HuH-7 (cell line): ENCODE results near the gene LRRC36.

ENCODE experiments used
- DNase-seq: peaks from one replicate; pipeline ENCODE4 v3.0.0; 2011; ENCODE audit warnings: low spot score

The LRRC36 gene, protein sequence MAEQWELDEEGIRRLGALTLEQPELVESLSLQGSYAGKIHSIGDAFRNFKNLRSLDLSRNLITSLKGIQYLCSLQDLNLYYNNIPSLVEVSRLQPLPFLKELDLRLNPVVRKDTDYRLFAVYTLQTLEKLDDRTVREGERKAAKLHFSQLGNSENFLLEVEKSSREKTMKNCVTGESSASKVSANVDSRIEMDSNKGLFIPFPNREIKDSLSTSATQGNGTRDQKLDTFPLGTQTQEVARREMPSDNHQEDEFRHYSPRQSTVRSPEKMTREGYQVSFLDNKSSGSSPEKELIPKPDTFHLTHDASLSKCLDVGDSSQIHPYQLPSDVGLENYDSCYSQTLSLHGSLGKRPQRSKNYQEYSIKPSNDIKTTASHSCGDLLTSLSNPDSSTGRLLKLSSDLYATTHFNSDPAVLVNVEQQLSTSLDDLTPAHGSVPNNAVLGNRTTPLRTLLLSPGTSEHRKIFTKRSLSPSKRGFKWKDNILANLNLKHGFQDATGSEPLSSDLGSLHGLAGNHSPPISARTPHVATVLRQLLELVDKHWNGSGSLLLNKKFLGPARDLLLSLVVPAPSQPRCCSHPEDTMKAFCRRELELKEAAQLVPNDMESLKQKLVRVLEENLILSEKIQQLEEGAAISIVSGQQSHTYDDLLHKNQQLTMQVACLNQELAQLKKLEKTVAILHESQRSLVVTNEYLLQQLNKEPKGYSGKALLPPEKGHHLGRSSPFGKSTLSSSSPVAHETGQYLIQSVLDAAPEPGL

DNA sequence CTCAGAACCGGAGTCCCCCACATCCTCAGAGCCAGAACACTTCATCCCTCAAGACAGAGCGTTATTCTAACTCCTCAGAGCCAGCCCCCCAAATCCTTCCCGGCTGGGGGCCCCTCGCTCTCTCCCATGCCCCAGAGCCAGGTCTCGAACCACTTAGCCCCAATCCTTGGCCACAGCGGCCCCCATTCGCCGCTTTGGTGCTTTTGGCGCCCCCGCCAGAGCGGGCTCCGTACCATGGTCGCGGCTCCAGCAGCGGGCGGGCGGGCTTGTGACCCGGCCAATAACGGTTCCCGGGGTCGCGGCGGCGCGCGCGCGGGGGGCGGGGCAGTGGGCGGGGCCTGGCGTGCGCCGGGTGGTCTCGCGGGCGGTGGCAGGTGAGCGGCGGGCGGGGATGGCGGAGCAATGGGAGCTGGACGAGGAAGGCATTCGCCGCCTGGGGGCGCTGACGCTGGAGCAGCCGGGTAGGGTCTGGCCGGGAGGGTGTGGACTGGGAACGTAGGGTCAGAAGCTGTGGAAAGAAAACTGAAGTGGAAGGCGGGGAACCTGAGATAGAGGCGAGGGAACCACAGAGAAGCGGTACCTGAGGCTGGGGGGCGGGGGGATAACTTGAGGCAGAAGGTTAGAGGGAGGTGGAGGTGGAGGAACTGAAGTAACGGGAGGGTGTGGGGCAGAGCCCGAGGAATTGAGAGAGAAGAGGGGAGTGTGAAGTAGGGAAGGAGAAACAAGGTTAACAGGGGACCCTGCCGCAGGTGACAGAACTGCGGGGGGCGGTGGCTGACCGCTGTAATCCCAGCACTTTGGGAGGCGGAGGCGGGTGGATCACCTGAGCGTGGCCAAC is at the start of gene LRRC36, which contains the start of gene KCTD19:
Gene LRRC36, plus strand, starts transcription at position 344 of the 838 bp plus-strand sequence. Its CDS starts 48 bp downstream, at position 392.
Gene KCTD19, minus strand, starts transcription at position 270 of the 838 bp plus-strand sequence. Its CDS starts 34 bp downstream, at position 236.
- DNase-seq = peak; percentile 91

GRCh38 chr16:67277294-67277998 is 49.2 kb upstream of the LRRC36 start:
- no peak for DNase-seq

- no peak for DNase-seq
Measured at GRCh38 chr16:67277999-67278772, 48.4 kb upstream of the LRRC36 start.

DNA sequence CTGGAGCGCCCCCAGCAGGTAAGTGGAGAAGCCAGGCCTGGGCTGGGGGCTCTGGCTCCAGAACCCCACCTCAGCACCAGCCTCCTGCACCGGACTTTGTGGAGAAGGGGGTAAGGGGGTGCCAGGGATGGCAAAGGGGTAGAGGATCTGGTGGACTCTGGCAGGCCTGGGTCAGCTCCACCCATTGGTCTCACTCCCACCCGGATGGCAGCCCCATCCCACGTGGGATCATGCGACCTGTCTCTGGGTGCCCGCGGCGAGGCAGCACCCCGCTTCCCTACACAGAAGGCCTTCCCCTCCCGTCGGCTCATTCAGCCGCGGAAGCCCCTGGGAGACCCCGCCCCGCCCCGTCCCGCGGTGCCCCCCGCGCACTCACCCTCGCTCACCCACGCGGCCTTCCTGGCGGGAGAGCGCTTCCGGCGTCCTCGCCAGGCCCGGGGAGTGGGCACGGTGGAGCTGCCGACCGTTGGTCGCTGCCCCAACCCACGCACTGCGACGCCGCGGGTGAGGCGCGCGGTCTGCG is 47.8 kb upstream of the LRRC36 start:
- DNase-seq = peak; percentile 77

- peak; percentile 93 for DNase-seq
Measured at GRCh38 chr16:67279296-67280089, 47.1 kb upstream of the LRRC36 start, which contains the start of gene PLEKHG4. TSS of gene PLEKHG4 (plus strand) at chr16:67279532. CDS start at chr16:67280045, 513 bp downstream.

GRCh38 chr16:67280090-67281015 is 46.3 kb upstream of the LRRC36 start:
- DNase-seq = no peak

DNA sequence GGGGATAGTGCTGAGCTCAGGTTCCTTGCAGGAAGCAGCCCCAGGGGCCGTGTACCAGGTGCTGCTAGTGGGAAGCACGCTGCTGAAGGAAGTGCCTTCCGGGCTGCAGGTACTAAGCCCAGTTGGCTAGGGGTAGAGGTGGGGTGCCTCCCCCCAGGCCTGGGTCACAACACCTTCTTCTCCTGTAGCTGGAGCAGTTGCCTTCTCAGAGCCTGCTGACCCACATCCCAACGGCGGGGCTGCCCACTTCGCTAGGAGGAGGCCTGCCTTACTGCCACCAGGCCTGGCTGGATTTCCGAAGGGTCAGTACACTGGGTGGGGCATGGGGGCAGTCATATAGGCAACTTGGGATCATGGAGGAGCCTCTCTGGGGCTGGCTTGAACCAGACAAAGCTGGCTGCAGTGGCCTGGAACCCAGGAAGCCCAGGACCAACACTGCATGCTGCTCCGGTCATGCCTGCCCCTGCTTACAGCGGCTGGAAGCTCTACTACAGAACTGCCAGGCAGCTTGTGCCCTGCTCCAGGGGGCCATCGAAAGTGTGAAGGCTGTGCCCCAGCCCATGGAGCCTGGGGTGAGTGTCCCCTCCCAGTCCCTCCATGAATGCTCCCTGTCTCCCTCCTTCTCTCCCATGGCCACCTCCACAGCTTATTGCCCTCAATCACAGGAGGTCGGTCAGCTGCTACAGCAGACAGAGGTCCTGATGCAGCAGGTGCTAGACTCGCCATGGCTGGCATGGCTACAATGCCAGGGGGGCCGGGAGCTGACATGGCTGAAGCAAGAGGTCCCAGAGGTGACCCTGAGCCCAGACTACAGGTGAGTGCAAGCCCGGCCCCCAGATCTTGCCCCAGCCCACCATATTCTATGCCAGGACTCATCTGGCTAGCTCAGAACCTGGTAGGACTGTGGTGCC is 44.8 kb upstream of the LRRC36 start:
- no peak for DNase-seq

- no peak for DNase-seq
Measured at GRCh38 chr16:67282447-67282805, 44.2 kb upstream of the LRRC36 start.

GRCh38 chr16:67283039-67283825 is 43.4 kb upstream of the LRRC36 start:
- no peak for DNase-seq

- DNase-seq = no peak
Measured at GRCh38 chr16:67283826-67284555, 42.6 kb upstream of the LRRC36 start.

GRCh38 chr16:67284699-67285646 is 41.6 kb upstream of the LRRC36 start:
- DNase-seq = peak; percentile 84

- no peak for DNase-seq
Measured at GRCh38 chr16:67286441-67287235, 40.0 kb upstream of the LRRC36 start.

- no peak for DNase-seq
Measured at GRCh38 chr16:67287960-67288359, 38.7 kb upstream of the LRRC36 start.

DNA sequence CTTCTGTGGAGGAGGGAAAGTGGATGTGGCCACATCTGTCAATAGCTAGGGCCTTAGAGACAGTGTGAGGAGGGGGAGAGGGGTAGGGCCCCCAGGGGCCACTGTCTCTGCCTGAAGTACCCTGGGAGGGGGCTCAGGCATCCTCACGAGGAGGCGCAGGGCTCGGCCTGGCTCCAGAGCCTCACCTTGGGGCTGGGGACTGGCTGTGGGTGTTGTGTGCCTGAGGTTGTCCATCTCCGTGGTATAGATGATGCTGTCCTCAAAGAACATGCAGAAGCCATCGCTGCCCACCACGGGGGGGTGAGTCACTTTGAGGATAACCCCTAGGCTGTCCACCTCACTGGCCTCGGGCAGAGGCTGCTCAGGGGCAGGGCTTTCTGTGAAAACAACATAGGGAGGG is 35.2 kb upstream of the LRRC36 start:
- no peak for DNase-seq
